Thyroid gland (tissue), 4 donors: ENCODE results near the gene CAMK1D.

Experiments
- CTCF ChIP-seq, 6 experiments: fragments of 200-600 bp in 3 of 6; fragments of 450-650 bp in 3 of 6; sonication (generic) in 3 of 6; IDR thresholded peaks; one replicate each; pipeline ENCODE4 v1.5.1; 2016 to 2019; ENCODE audit warnings: antibody characterized with exemption in 6 of 6, mild to moderate bottlenecking in 2 of 6, inconsistent platforms in 1 of 6, moderate library complexity in 1 of 6
- POLR2A ChIP-seq, 2 donors: fragments of 450-650 bp; IDR thresholded peaks; one replicate each; pipeline ENCODE4 v1.6.1; 2017; ENCODE audit warnings: antibody characterized with exemption in 2 of 2, mild to moderate bottlenecking in 2 of 2, moderate library complexity in 1 of 2

DNA sequence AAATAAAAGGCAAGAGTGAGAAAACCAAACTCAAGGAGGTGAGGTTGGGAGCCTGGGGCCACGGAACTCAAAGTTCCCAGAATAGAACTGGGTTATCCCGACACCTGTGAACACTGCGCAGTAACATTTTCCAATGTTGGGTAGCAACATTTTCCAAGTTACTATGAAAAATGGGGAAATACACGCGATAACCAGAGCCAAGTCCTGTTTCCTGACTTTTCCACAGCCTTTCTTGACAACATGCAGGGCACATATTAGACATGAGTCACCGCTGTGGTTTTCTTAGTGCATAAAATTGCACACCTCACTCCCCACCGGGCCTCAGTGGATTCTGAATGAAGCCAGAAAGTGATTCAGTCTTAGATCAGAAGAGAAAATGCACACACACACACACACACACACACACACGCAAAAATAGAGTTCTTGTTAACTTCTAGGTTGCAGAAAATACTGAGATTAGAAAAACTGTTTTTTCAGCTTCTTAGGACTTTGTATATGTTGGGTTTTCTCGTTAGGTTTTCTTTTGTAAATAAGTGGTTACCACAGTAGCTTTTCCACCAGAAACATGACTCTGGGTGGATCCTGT lies 70.0 kb downstream of the CAMK1D start:
- no peak for TF ChIP-seq POLR2A (IDR thresholded peaks at IDR 0.05)
- TF ChIP-seq CTCF (IDR thresholded peaks at IDR 0.05), result no peak
